ENCODE results near the gene PAF1.

Gene PAF1

GRCh38 chr19:39424934-39425333, 34.0 kb upstream of the PAF1 start:
- Mint-ChIP-seq H3K9me3 (no peaks in the 10 kb centered on the region), H3K27me3 (no peaks in the 10 kb centered on the region), H3K4me1 (peaks cover 7% of the 10 kb centered on the region), H3K27ac (no peak overlapping the region), H3K4me3 (no peak overlapping the region), H3K36me3 (peaks cover 43% of the 10 kb centered on the region)
- ATAC-seq = no peak

GRCh38 chr19:39423258-39424086, 32.6 kb upstream of the PAF1 start:
- no peak overlapping the region for H3K4me3 Mint-ChIP-seq
- no peak overlapping the region for H3K27ac Mint-ChIP-seq

GRCh38 chr19:39422020-39422419, 31.1 kb upstream of the PAF1 start:
- Mint-ChIP-seq H3K36me3 (peaks cover 64% of the 10 kb centered on the region), H3K27ac (no peak overlapping the region), H3K9me3 (no peaks in the 10 kb centered on the region), H3K4me3 (no peak overlapping the region), H3K4me1 (peaks cover 7% of the 10 kb centered on the region), H3K27me3 (no peaks in the 10 kb centered on the region)
- ATAC-seq = no peak

More at GRCh38 chr19:39423258-39424086, 32.6 kb upstream of the PAF1 start:
- Mint-ChIP-seq H3K9me3 (no peaks in the 10 kb centered on the region), H3K4me1 (peaks cover 7% of the 10 kb centered on the region), H3K36me3 (peaks cover 52% of the 10 kb centered on the region), H3K27me3 (no peaks in the 10 kb centered on the region)
- ATAC-seq = no peak

GRCh38 chr19:39420769-39421168, 29.9 kb upstream of the PAF1 start:
- Mint-ChIP-seq H3K9me3 (no peaks in the 10 kb centered on the region), H3K36me3 (peaks cover 57% of the 10 kb centered on the region), H3K4me3 (no peak overlapping the region), H3K27me3 (no peaks in the 10 kb centered on the region), H3K4me1 (peaks cover 2% of the 10 kb centered on the region), H3K27ac (no peak overlapping the region)
- no peak for ATAC-seq

GRCh38 chr19:39419003-39419402, 28.1 kb upstream of the PAF1 start:
- Mint-ChIP-seq H3K4me1 (peaks cover 14% of the 10 kb centered on the region), H3K27me3 (no peaks in the 10 kb centered on the region), H3K4me3 (no peak overlapping the region), H3K9me3 (no peaks in the 10 kb centered on the region), H3K36me3 (peaks cover 60% of the 10 kb centered on the region), H3K27ac (no peak overlapping the region)
- no peak for ATAC-seq

GRCh38 chr19:39417463-39418181, 26.7 kb upstream of the PAF1 start:
- Mint-ChIP-seq H3K4me1 (peaks cover 20% of the 10 kb centered on the region), H3K9me3 (no peaks in the 10 kb centered on the region), H3K4me3 (no peak overlapping the region), H3K27ac (no peak overlapping the region), H3K27me3 (no peaks in the 10 kb centered on the region), H3K36me3 (peaks cover 54% of the 10 kb centered on the region)
- no peak for ATAC-seq

- Mint-ChIP-seq H3K4me1 (peaks cover 27% of the 10 kb centered on the region), H3K4me3 (no peak overlapping the region), H3K9me3 (no peaks in the 10 kb centered on the region), H3K36me3 (peaks cover 47% of the 10 kb centered on the region), H3K27ac (no peak overlapping the region), H3K27me3 (no peaks in the 10 kb centered on the region)
- no peak for ATAC-seq
Observed at GRCh38 chr19:39416152-39417120, 25.5 kb upstream of the PAF1 start.

GRCh38 chr19:39415111-39416046, 24.5 kb upstream of the PAF1 start:
- no peak for ATAC-seq
- peak overlapping the region; percentile 3 for H3K4me3 Mint-ChIP-seq
- H3K9me3 Mint-ChIP-seq = no peaks in the 10 kb centered on the region
- peaks cover 37% of the 10 kb centered on the region for H3K4me1 Mint-ChIP-seq
- peaks cover 41% of the 10 kb centered on the region for H3K36me3 Mint-ChIP-seq
- no peak overlapping the region for H3K27ac Mint-ChIP-seq
- no peaks in the 10 kb centered on the region for H3K27me3 Mint-ChIP-seq

GRCh38 chr19:39413911-39414608, 23.2 kb upstream of the PAF1 start:
- Mint-ChIP-seq H3K27ac (peak overlapping the region; percentile 91), H3K4me3 (peak overlapping the region; percentile 95), H3K4me1 (peaks cover 44% of the 10 kb centered on the region), H3K36me3 (peaks cover 36% of the 10 kb centered on the region), H3K9me3 (no peaks in the 10 kb centered on the region), H3K27me3 (no peaks in the 10 kb centered on the region)
- no peak for ATAC-seq

GRCh38 chr19:39413272-39413910, 22.5 kb upstream of the PAF1 start:
- Mint-ChIP-seq H3K36me3 (peaks cover 37% of the 10 kb centered on the region), H3K4me1 (peaks cover 50% of the 10 kb centered on the region), H3K27me3 (no peaks in the 10 kb centered on the region), H3K9me3 (no peaks in the 10 kb centered on the region), H3K4me3 (peak overlapping the region; percentile 95), H3K27ac (peak overlapping the region; percentile 91)
- no peak for ATAC-seq

- Mint-ChIP-seq H3K4me3 (peak overlapping the region; percentile 95), H3K4me1 (peaks cover 55% of the 10 kb centered on the region), H3K27ac (peak overlapping the region; percentile 91), H3K36me3 (peaks cover 39% of the 10 kb centered on the region), H3K27me3 (no peaks in the 10 kb centered on the region), H3K9me3 (no peaks in the 10 kb centered on the region)
- ATAC-seq = no peak
Observed at GRCh38 chr19:39412867-39413271, 22.0 kb upstream of the PAF1 start.

- Mint-ChIP-seq H3K4me1 (peaks cover 55% of the 10 kb centered on the region), H3K9me3 (no peaks in the 10 kb centered on the region), H3K27me3 (no peaks in the 10 kb centered on the region), H3K27ac (peak within 1 kb of the TSS; percentile 91), H3K4me3 (peak within 1 kb of the TSS; percentile 95), H3K36me3 (peaks cover 39% of the 10 kb centered on the region)
- ATAC-seq = peak; percentile 80
Observed at GRCh38 chr19:39412100-39412866, 21.4 kb upstream of the PAF1 start, which contains the start of gene PLEKHG2. PLEKHG2 (plus strand) TSS chr19:39412669; CDS start chr19:39414087, 1,418 bp downstream.

GRCh38 chr19:39411832-39412099, 20.9 kb upstream of the PAF1 start:
- Mint-ChIP-seq H3K36me3 (peaks cover 41% of the 10 kb centered on the region), H3K27ac (peak overlapping the region; percentile 91), H3K4me1 (peaks cover 55% of the 10 kb centered on the region), H3K9me3 (no peaks in the 10 kb centered on the region), H3K27me3 (no peaks in the 10 kb centered on the region), H3K4me3 (peak overlapping the region; percentile 95)
- ATAC-seq = peak; percentile 53

Data from stimulated activated memory B cell treated with anti-CD40 and anti-IgM and Interleukin-4, amounts not matched to agents 10 μg/mL and 1 μg/mL and 100 μg/mL, for 72 hours (primary cell).